ENCODE data around the gene EPS8L2.

The EPS8L2 gene

GRCh38 chr11:704781-705645 lies 1.0 kb upstream of the EPS8L2 start:
- DNase-seq, result no peak

GRCh38 chr11:706439-706956 lies 467 bp downstream of the EPS8L2 start:
- DNase-seq, result no peak

GRCh38 chr11:706957-707816 lies 1.2 kb downstream of the EPS8L2 start:
- no peak for DNase-seq

- DNase-seq, result no peak
Measured at GRCh38 chr11:707817-708420, 1.9 kb downstream of the EPS8L2 start.

- DNase-seq, result no peak
Measured at GRCh38 chr11:708511-708910, 2.5 kb downstream of the EPS8L2 start.

GRCh38 chr11:709109-709997 lies 3.3 kb downstream of the EPS8L2 start:
- no peak for DNase-seq

GRCh38 chr11:714436-714835 lies 8.4 kb downstream of the EPS8L2 start:
- DNase-seq, result no peak

GRCh38 chr11:719214-720016 lies 13.4 kb downstream of the EPS8L2 start:
- DNase-seq, result no peak

GRCh38 chr11:720017-720641 lies 14.1 kb downstream of the EPS8L2 start:
- no peak for DNase-seq

GRCh38 chr11:720642-721246 lies 14.7 kb downstream of the EPS8L2 start:
- DNase-seq, result no peak

GRCh38 chr11:721247-721740 lies 15.3 kb downstream of the EPS8L2 start:
- no peak for DNase-seq

- no peak for DNase-seq
Measured at GRCh38 chr11:721741-722345, 15.8 kb downstream of the EPS8L2 start.

GRCh38 chr11:722346-722811 lies 16.3 kb downstream of the EPS8L2 start:
- DNase-seq, result no peak

GRCh38 chr11:723120-723883 lies 17.3 kb downstream of the EPS8L2 start:
- DNase-seq, result no peak

GRCh38 chr11:724049-724777 lies 18.2 kb downstream of the EPS8L2 start:
- DNase-seq, result no peak

- DNase-seq, result no peak
Measured at GRCh38 chr11:724778-725386, 18.9 kb downstream of the EPS8L2 start.

- DNase-seq, result no peak
Measured at GRCh38 chr11:725624-726202, 19.7 kb downstream of the EPS8L2 start.
